ENCODE results near the gene CD151.

CD151 gene

DNA sequence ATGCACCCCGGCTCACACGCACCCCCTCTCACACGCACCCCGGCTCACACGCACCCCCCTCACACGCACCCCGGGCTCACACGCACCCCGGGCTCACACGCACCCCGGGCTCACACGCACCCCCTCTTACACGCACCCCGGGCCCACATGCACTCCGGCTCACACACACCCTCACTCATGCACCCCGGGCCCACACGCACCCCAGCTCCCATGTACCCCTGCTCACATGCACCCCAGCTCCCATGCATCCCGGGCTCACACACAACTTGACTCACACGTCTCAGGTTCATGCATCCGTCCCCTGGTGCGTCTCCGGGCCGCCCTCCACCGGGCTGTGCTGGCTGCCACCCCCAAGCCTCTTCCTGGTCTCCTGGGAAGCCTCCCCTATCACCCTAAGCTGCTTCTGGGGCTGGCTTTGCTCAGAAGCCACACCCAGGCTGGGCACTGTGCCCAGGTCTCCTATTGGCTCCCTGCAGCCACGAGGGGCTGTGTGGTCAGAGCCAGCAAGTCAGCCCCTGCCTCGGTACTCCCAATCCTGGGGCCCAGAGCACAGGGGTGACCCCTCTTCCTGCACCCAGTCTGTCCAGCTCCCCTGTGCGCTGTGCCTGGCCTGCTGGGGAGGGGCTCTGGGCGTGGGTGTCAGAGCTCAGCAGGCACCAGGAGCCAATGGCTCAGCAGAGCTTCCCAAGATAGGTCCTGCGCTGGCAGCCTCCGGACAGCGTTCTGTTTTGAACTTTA is 26.8 kb downstream of the CD151 start:
- DNase-seq, result no peak

GRCh38 chr11:860234-861104 is 27.7 kb downstream of the CD151 start:
- DNase-seq, result no peak

GRCh38 chr11:861105-861479 is 28.3 kb downstream of the CD151 start:
- no peak for DNase-seq

GRCh38 chr11:862081-862661 is 29.4 kb downstream of the CD151 start:
- DNase-seq, result no peak

DNA sequence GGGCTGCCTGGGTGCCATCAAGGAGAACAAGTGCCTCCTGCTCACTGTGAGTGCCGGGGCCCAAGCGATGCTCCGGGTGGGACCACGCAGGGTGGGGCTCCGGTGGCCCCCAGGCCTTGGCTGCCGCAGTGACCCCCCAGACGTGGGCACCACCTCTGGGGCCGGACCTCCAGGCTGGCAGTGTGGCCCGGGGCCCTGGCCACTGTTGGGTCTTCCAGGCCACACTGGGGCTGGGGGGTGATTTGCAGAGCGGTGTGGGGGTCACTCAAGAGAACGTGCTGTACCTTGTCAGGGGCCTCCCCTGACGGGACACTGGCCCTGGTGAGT is 29.9 kb downstream of the CD151 start:
- no peak for DNase-seq

GRCh38 chr11:863023-863909 is 30.5 kb downstream of the CD151 start:
- no peak for DNase-seq

DNA sequence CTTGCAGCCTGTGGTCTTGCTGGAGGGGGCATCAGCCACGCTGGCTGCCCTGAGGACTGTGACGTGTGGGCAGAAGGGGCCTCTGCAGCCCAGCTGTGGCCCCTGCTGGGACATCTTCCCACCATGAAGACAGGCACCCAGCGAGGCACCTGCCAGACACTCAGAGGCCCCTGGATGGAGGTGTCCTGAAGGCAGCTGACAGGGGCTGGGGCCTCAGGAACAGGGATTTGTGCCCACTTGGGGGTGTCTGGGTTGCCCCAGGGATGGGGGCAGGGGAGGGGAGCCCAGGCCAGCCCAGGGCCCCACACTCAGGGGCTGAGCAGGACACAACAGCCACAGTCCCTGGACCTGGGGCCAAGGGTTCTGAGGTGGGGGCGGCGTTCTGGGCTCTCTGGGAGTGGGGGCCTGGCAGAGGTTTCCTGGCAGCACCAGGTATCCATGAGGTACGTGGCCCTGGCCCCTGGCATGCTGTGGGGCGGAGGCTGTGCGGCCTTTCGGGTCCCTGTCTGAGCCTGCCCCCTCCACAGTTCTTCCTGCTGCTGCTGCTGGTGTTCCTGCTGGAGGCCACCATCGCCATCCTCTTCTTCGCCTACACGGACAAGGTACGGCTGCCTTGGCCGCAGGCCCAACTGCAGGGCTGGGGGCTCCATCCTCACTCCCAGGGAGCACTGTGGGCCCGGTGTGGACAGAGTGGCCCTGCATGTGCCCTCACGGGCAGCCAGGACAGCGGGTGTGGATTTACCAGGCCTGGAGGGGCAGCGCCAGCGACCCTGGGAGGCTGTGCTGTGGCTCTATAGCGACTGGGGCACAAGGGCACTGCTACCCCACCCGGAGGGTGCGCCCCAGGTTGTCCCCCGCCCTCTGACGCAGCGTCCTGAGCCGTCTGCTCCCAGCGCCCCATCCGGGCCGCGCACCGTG is 31.4 kb downstream of the CD151 start:
- DNase-seq, result no peak

- no peak for DNase-seq
Measured at GRCh38 chr11:864898-865297, 32.1 kb downstream of the CD151 start.

DNA sequence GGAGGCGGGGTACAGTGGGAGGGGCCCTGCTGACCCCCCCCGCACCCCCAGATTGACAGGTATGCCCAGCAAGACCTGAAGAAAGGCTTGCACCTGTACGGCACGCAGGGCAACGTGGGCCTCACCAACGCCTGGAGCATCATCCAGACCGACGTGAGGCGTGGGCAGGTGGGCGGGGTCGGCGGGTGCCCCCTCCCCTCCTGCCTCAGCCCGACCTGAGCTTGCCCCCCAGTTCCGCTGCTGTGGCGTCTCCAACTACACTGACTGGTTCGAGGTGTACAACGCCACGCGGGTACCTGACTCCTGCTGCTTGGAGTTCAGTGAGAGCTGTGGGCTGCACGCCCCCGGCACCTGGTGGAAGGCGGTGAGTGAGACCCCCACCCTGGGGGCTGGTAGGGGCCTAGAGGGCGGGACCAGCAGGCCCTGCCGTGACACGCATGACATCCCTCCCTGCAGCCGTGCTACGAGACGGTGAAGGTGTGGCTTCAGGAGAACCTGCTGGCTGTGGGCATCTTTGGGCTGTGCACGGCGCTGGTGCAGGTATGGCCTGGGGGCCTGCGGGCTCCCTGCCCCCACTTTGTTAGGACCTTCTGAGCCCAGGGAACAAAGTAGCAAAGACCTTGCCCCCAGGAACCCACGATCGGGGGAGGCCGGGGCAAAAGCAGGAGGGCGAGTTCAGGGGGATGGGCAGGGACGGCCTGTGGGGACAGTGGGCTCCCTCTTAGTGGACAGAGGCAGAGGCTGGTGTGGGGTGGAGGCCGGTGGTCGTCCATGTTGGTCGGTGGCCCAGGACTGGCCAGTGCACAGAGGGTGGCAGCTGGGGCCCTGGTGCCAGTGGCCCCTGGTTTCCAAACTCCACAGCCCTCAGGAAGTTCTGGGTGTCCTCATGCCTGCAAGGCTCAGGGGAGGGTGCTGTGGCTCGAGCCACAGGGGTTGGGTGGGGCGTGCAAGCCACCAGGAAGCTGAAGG is 33.0 kb downstream of the CD151 start:
- no peak for DNase-seq

- no peak for DNase-seq
Measured at GRCh38 chr11:866481-866880, 33.7 kb downstream of the CD151 start.

DNA sequence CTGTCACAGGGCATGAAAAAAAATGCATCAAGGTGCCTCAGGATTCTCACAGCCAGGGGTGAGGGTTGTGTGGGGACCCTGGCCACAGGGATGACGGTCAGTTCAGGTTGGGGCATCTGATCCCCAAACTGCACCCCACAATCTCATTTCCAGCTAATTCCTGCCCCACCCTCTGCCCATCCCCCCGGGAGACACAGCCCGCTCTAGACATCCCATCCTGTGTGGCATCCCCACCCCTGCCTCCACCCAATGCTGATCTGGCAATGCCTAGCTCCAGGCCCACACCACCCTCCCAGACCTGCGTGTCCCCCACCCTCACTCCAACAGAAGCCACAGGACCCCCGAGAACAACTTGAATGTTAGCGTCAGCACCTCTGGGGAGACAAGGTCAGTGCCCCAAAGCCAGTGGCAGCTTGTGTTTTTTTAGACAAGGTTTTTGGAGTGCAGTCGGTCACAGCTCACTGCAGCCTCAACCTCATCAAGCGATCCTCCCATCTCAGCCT is 35.2 kb downstream of the CD151 start:
- DNase-seq, result no peak

GRCh38 chr11:868394-868793 is 35.6 kb downstream of the CD151 start:
- DNase-seq, result no peak

- DNase-seq, result no peak
Measured at GRCh38 chr11:868802-869201, 36.0 kb downstream of the CD151 start.

DNA sequence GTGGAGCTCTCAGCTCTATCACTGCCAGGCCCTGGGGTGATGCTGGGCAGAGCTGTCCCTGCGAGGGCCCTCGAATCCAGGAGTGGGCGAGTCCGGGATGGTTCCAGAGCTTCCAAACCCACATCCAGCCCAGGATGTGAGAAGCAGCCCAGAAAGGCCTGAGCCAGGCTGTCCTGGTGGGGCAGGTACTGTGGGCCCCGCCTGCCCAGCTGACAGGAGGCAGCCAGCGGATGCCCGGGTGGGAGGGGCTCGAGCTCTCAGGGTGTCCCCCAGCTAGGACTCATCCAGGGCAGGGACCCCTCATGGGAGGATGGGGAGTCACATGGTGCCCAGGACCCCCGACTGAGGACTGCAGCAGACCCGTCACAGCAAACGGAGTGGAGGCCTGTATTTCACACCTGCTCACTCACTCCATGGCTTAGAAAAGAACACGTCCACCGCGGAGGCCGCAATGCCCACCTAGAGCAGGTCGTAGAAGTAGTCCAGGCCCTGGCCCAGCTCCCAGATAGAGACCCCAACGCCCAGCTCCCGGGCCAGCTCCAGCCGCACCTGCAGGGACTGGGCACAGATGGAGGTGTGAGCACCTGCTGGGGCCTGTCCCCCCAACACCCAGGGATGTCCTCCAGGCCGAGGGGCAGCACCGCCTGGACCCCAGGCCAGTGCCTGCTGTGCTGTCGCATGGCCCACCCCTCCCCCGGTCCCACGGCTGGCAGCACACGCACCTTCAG is 36.8 kb downstream of the CD151 start:
- no peak for DNase-seq

DNA sequence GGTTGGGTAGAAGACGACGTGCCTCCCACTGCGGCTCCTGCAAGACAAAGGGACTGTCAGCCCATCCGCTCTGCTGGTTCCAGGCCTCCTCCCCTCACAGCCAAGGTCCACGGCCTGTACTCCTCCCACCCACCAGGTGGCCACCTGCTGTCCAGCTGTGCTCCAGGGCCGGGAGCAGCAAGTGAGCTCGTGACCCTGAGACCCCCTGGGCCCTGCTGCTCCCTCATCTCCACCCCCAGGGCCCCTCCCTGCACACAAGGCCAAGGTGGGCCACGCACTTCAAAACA is 37.3 kb downstream of the CD151 start:
- DNase-seq, result no peak

GRCh38 chr11:870418-870817 is 37.7 kb downstream of the CD151 start:
- DNase-seq, result no peak

- DNase-seq, result no peak
Measured at GRCh38 chr11:871472-871871, 38.7 kb downstream of the CD151 start.

GRCh38 chr11:872799-873198 is 40.0 kb downstream of the CD151 start:
- no peak for DNase-seq

GRCh38 chr11:873706-874105 is 41.0 kb downstream of the CD151 start:
- no peak for DNase-seq

DNA sequence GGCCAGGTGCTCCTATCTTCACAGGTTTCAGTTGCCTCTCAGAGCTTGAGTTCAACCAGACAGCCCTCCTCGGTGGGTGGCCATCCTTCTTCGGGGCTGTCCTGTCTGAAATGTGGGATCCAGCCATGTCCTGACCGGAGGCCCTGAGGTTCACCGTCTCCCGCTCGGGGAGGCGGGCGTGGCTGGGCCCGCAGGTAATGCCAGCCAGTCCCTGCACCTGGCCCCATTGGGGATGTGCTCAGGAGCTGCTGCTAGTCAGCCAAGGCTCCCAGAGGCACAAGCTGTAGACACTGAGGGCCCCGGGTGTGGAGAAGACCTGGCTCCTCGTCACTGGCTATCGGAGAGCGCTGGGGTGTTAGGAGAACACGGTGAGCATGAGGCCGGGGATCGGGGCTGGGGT is 42.5 kb downstream of the CD151 start:
- DNase-seq, result no peak

Measured in activated T-cell treated with anti-CD3 and anti-CD28 coated beads for 4 hours (primary cell).